ENCODE data around the gene GPR157.
"Not testable (repeated sequence)": the region's sequence is repeated elsewhere in the genome, so short reads cannot be mapped to it uniquely, and the experiment has no call there.

The GPR157 gene

DNA sequence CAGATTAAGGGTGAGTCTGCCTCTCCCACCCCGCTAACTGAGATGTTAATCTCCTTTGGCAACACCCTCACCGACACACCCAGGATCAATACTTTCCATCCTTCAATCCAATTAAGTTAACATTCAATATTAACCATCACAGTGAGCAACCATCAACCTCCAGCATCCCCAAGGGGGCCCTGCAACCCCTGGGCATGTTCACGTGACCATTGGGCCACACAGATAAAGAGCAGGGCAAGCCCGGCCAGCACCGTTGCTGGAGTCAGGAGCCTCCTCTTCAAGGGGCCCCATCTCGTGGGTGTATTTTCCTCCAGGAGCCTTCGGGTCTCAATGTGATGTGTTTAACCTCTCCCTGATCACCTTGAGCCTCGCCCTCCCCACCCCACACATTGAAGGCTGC lies 8.0 kb upstream of the GPR157 start:
- H3K4me1 ChIP-seq (ENCODE audit: insufficient read depth, low read length): no peaks in the 10 kb centered on the region
- H3K4me3 ChIP-seq (ENCODE audit: low read length): no peak overlapping the region
- no peak overlapping the region for H2AFZ ChIP-seq (ENCODE audit: low read depth, low read length)
- H3K9me3 ChIP-seq (ENCODE audit: low read length): no peaks in the 10 kb centered on the region
- H3K36me3 ChIP-seq (ENCODE audit: insufficient read depth, low read length): no peaks in the 10 kb centered on the region
- peaks cover 6% of the 10 kb centered on the region for H3K27me3 ChIP-seq (ENCODE audit: insufficient read depth, low read length)

GRCh38 chr1:9135073-9135836 lies 6.4 kb upstream of the GPR157 start:
- H3K4me3 ChIP-seq (ENCODE audit: low read length): no peak overlapping the region
- peaks cover 7% of the 10 kb centered on the region for H3K27me3 ChIP-seq (ENCODE audit: insufficient read depth, low read length)
- H3K4me1 ChIP-seq (ENCODE audit: insufficient read depth, low read length): no peaks in the 10 kb centered on the region
- peaks cover under 1% of the 10 kb centered on the region for H3K9me3 ChIP-seq (ENCODE audit: low read length)
- H2AFZ ChIP-seq (ENCODE audit: low read depth, low read length): no peak overlapping the region
- H3K36me3 ChIP-seq (ENCODE audit: insufficient read depth, low read length): no peaks in the 10 kb centered on the region

GRCh38 chr1:9133870-9134585 lies 5.1 kb upstream of the GPR157 start:
- no peak overlapping the region for H2AFZ ChIP-seq (ENCODE audit: low read depth, low read length)
- H3K36me3 ChIP-seq (ENCODE audit: insufficient read depth, low read length): no peaks in the 10 kb centered on the region
- H3K27me3 ChIP-seq (ENCODE audit: insufficient read depth, low read length): peaks cover 15% of the 10 kb centered on the region
- H3K9me3 ChIP-seq (ENCODE audit: low read length): peaks cover 6% of the 10 kb centered on the region
- no peak overlapping the region for H3K4me3 ChIP-seq (ENCODE audit: low read length)
- H3K4me1 ChIP-seq (ENCODE audit: insufficient read depth, low read length): no peaks in the 10 kb centered on the region

- no peak overlapping the region for H3K4me3 ChIP-seq (ENCODE audit: low read length)
- H3K4me1 ChIP-seq (ENCODE audit: insufficient read depth, low read length): no peaks in the 10 kb centered on the region
Measured at GRCh38 chr1:9129266-9130041, 552 bp upstream of the GPR157 start.

DNA sequence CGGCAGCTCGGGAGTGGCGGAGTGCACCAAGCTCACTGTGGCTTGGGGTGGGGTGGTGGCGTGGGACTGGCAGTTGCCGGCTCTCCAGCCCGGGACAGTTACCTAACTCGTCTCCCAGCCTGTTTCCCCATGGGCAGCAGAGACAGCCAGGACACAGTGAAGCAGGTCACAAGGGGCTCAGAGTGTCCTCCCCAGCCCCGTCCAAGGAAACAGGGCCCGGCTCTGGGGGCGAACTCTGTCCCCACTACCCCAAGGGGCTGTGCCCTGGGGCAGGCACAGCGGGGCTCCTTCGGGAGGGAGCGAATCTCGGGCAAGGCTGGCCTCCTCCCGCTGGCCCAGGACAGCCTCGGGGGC lies 759 bp downstream of the GPR157 start:
- no peaks in the 10 kb centered on the region for H3K4me1 ChIP-seq (ENCODE audit: insufficient read depth, low read length)

More at GRCh38 chr1:9129266-9130041, 552 bp upstream of the GPR157 start:
- H3K36me3 ChIP-seq (ENCODE audit: insufficient read depth, low read length): no peaks in the 10 kb centered on the region
- no peak overlapping the region for H2AFZ ChIP-seq (ENCODE audit: low read depth, low read length)
- H3K9me3 ChIP-seq (ENCODE audit: low read length): peaks cover 6% of the 10 kb centered on the region
- H3K27me3 ChIP-seq (ENCODE audit: insufficient read depth, low read length): peaks cover 35% of the 10 kb centered on the region

DNA sequence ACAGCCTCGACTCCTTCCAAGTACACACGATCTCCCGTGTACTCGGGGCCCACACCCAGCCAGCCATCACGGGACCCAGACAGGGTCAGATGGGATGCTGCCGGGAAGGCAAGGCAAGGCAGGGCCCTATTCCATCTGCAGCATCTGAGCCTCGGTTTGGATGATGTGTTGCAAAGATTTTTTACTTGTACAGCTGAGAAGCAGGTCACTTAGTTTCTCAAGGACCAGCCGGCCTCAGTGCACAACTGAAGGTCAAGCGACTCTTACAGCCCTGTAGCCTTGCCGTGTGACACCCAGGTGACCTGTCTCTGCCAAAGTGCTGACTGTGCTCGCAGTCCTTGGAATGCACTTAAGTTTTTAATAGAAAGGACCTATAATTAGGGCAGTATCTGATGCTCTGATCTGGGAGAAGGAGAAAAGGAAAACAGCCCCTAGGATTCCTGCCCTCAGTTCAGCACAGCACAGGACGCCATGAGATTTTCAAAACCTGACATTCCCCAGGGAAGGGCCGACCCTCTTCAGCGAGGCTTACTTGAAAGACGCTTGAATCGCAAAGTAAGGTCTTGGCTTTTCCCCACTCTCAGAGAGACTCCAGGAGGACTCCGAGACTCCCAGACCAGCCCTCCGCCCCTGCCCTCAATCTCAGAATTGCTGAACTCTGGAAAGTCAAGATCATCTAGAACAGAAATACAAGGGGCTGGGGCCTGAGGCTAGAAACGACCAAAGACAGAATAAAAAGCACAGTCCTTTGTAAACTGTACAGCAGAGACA lies 1.3 kb downstream of the GPR157 start:
- Histone ChIP-seq H3K4me1 (ENCODE audit: insufficient read depth, low read length) (no peaks in the 10 kb centered on the region), H3K4me3 (ENCODE audit: low read length) (no peak overlapping the region), H3K9me3 (ENCODE audit: low read length) (peaks cover 6% of the 10 kb centered on the region), H2AFZ (ENCODE audit: low read depth, low read length) (no peak overlapping the region), H3K36me3 (ENCODE audit: insufficient read depth, low read length) (no peaks in the 10 kb centered on the region), H3K27me3 (ENCODE audit: insufficient read depth, low read length) (peaks cover 35% of the 10 kb centered on the region)

More for the DNA sequence above, 759 bp downstream of the GPR157 start:
- peaks cover 35% of the 10 kb centered on the region for H3K27me3 ChIP-seq (ENCODE audit: insufficient read depth, low read length)
- no peak overlapping the region for H3K4me3 ChIP-seq (ENCODE audit: low read length)
- peaks cover 6% of the 10 kb centered on the region for H3K9me3 ChIP-seq (ENCODE audit: low read length)
- no peaks in the 10 kb centered on the region for H3K36me3 ChIP-seq (ENCODE audit: insufficient read depth, low read length)
- no peak overlapping the region for H2AFZ ChIP-seq (ENCODE audit: low read depth, low read length)

DNA sequence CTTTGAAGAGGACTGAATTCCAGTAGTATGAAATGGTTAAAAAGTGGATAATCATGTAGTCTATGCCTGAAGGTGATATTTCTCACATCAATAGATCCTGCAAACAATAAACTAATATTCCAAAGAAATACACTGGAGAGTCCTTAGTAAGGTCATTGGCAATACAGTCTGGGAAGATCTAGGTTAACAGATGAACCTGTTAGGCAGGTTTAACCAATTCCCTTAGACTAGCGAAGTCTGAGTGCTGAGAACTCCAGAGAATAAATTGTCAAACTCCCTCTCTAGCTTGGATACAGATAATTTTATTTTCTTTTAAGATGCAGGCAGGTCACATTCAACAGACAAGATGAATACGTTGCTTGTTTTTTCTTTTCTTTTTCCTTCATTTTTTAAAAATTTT lies 2.4 kb downstream of the GPR157 start:
- H3K9me3 ChIP-seq (ENCODE audit: low read length): peaks cover 6% of the 10 kb centered on the region
- no peak overlapping the region for H3K4me3 ChIP-seq (ENCODE audit: low read length)
- no peak overlapping the region for H2AFZ ChIP-seq (ENCODE audit: low read depth, low read length)
- H3K27me3 ChIP-seq (ENCODE audit: insufficient read depth, low read length): peaks cover 33% of the 10 kb centered on the region
- no peaks in the 10 kb centered on the region for H3K36me3 ChIP-seq (ENCODE audit: insufficient read depth, low read length)
- H3K4me1 ChIP-seq (ENCODE audit: insufficient read depth, low read length): no peaks in the 10 kb centered on the region

DNA sequence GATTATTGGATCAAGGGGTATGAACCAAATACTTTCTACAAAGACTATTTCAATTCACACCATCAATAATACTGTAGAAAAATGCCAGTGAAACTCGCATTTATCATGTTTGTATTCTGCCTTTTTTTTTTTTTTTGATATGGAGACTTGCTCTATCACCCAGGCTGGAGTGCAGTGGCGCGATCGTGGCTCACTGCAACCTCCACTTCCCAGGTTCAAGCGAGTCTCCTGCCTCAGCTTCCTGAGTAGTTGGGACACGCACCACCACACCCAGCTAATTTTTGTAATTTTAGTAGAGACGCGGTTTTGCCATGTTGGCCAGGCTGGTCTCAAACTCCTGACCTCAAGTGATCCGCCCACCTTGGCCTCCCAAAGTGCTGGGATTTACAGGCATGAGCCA lies 3.1 kb downstream of the GPR157 start:
- H2AFZ ChIP-seq (ENCODE audit: low read depth, low read length); H3K9me3 ChIP-seq (ENCODE audit: low read length); H3K36me3 ChIP-seq (ENCODE audit: insufficient read depth, low read length); H3K4me1 ChIP-seq (ENCODE audit: insufficient read depth, low read length); H3K4me3 ChIP-seq (ENCODE audit: low read length): not testable (repeated sequence)
- H3K27me3 ChIP-seq (ENCODE audit: insufficient read depth, low read length): peaks cover 33% of the 10 kb centered on the region

DNA sequence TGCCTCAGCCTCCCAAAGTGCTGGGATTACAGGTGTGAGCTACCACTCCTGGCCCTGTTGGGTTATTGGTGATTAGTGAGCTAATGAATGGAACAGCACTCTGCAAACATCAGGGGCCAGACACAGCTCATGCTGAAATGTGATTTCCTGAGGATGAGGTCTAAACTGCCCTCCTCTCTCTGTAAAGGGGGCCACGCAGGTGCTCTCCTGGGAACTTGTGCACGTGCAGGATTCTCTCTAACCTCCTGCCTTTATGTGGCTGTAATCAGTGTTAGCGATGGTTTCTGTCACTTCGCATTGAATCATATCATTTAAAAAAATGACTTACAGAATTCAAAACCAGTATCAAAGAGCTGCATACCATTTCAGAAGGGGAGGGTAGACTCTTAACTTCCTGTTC lies 3.6 kb downstream of the GPR157 start:
- Histone ChIP-seq H3K9me3 (ENCODE audit: low read length) (peaks cover 6% of the 10 kb centered on the region), H3K4me3 (ENCODE audit: low read length) (no peak overlapping the region), H2AFZ (ENCODE audit: low read depth, low read length) (no peak overlapping the region), H3K27me3 (ENCODE audit: insufficient read depth, low read length) (peaks cover 33% of the 10 kb centered on the region), H3K4me1 (ENCODE audit: insufficient read depth, low read length) (no peaks in the 10 kb centered on the region), H3K36me3 (ENCODE audit: insufficient read depth, low read length) (no peaks in the 10 kb centered on the region)

DNA sequence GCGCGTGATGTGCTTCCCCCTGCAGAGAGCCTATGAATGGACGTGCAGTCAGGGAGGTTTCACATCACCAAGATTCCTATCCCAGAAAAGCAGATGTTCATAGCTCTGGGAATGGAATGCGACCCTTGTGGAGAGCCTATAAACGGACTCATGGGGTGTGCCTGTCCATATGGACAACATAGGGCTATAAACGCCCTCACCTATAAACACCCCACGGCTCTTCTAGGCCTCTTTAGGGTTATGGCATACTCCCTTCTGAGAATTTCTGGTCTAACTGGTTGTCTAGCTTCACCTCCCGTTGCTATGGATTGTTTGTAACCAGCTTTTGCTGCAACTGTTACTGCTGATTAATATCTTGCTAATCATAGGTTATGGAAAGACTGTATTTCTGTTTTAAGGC lies 4.5 kb downstream of the GPR157 start:
- H3K9me3 ChIP-seq (ENCODE audit: low read length); H3K36me3 ChIP-seq (ENCODE audit: insufficient read depth, low read length); H2AFZ ChIP-seq (ENCODE audit: low read depth, low read length); H3K4me3 ChIP-seq (ENCODE audit: low read length); H3K4me1 ChIP-seq (ENCODE audit: insufficient read depth, low read length): not testable (repeated sequence)
- H3K27me3 ChIP-seq (ENCODE audit: insufficient read depth, low read length): peaks cover 24% of the 10 kb centered on the region

DNA sequence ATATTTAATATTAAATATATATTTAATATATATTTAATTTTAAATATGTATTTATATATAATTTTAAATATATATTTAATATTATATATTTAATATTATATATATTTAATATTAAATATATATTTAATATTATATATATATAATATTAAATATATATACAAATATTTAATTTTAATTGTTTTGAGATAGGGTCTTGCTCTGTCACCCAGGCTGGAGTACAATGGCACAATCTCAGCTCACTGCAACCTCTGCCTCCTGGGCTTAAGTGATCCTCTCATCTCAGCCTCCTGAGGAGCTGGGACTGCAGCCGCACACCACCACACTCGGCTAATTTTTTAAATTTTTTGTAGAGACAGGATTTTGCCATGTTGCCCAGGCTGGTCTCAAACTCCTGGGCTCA lies 5.2 kb downstream of the GPR157 start:
- H3K4me3 ChIP-seq (ENCODE audit: low read length); H3K9me3 ChIP-seq (ENCODE audit: low read length); H3K4me1 ChIP-seq (ENCODE audit: insufficient read depth, low read length); H2AFZ ChIP-seq (ENCODE audit: low read depth, low read length); H3K36me3 ChIP-seq (ENCODE audit: insufficient read depth, low read length): not testable (repeated sequence)
- H3K27me3 ChIP-seq (ENCODE audit: insufficient read depth, low read length): peaks cover 23% of the 10 kb centered on the region

DNA sequence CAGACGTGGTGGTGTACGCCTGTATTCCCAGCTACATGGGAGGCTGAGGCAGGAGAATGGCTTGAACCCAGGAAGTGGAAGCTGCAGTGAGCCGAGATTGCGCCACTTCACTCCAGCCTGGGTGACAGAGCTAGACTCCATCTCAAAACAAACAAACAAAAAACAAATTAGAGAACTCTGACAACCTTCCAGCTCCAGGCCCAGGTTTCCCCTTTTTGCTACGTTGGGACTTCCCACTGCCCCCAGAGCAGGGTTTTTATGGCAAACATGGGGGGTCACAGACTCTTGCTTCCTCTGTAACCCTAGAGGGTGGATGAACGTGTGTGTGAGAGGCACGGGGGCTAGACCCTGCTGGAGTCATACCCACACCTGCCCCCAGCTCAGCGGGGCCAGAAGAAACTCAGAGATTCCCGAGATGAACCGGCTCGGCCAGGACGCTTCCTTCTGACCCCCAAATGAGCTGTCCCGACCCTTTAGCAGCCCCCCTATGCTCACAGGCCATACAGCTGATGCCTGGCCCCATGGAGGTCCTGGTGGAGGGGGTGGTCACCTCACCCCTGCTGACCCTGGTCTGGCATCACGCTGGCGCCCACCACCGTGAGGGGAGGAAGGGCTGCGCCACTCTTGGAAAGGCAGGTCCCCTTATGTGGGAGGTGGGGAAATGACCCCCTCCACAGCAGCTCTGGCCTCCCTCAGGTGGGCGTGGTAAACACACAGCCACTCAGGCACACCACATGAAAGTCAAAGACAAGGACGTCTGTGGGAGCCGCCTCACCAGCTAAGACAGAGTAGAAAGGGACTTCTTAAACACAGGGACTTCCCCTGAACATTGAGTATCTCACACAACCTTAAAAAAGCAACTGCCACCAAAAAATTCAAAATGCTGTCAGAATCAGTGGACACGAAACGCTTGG lies 7.1 kb downstream of the GPR157 start:
- H3K36me3 ChIP-seq (ENCODE audit: insufficient read depth, low read length): no peaks in the 10 kb centered on the region
- no peaks in the 10 kb centered on the region for H3K9me3 ChIP-seq (ENCODE audit: low read length)
- peaks cover 14% of the 10 kb centered on the region for H3K27me3 ChIP-seq (ENCODE audit: insufficient read depth, low read length)
- H2AFZ ChIP-seq (ENCODE audit: low read depth, low read length): no peak overlapping the region
- H3K4me1 ChIP-seq (ENCODE audit: insufficient read depth, low read length): no peaks in the 10 kb centered on the region
- H3K4me3 ChIP-seq (ENCODE audit: low read length): no peak overlapping the region

All from neuron (in vitro differentiated cells).